GM12878 (cell line): Measurements from ENCODE around the gene YBEY.

Experiments
- CREM ChIP-seq: IDR thresholded peaks from 2 replicates; pipeline ENCODE4 v1.6.1; 2014; ENCODE audit warnings: antibody characterized with exemption, low read depth
- CTCF ChIP-seq, 3 experiments: IDR thresholded peaks in 2 of 3; conservative IDR thresholded peaks in 1 of 3; 2 replicates each; pipeline ENCODE4 v1.5.1; 2011; ENCODE audit warnings: low read depth in 3 of 3, low read length in 3 of 3, mild to moderate bottlenecking in 3 of 3, control low read depth in 2 of 3, moderate library complexity in 2 of 3, inconsistent platforms in 1 of 3, mixed read lengths in 1 of 3; ENCODE audit not compliant: control insufficient read depth in 2 of 3, insufficient read depth in 1 of 3; ENCODE audit errors: extremely low read depth in 1 of 3
- EZH2 ChIP-seq: IDR thresholded peaks from 2 replicates; pipeline ENCODE4 v1.6.1; 2012; ENCODE audit warnings: low read depth, mild to moderate bottlenecking, control low read depth, inconsistent platforms, low read length, borderline replicate concordance; ENCODE audit not compliant: control insufficient read depth
- HCFC1 ChIP-seq: fragments of 150-350 bp; IDR thresholded peaks from 2 replicates; pipeline ENCODE4 v1.6.1; 2014; ENCODE audit warnings: low read length
- IKZF1 ChIP-seq: fragments of 450-650 bp; conservative IDR thresholded peaks from 2 replicates; pipeline ENCODE4 v1.6.1; 2017; ENCODE audit warnings: antibody characterized with exemption, mild to moderate bottlenecking
- NR2C2 ChIP-seq: IDR thresholded peaks from 2 replicates; pipeline ENCODE4 v1.6.1; 2011; ENCODE audit warnings: borderline replicate concordance, low read depth; ENCODE audit not compliant: control insufficient read depth, insufficient read length
- POLR2A ChIP-seq: IDR thresholded peaks from 2 replicates; pipeline ENCODE4 v1.6.1; 2011; ENCODE audit warnings: low read depth, mild to moderate bottlenecking, low read length
- SMAD1 ChIP-seq: fragments of 450-650 bp; IDR thresholded peaks from 2 replicates; pipeline ENCODE4 v1.6.1; 2018; ENCODE audit warnings: mild to moderate bottlenecking, low read depth; ENCODE audit not compliant: partially characterized antibody
- SP1 ChIP-seq: IDR thresholded peaks from one replicate; pipeline ENCODE4 v1.6.1; 2011; ENCODE audit warnings: low read depth, low read length
- ZBTB33 ChIP-seq: fragments of 450-650 bp; IDR thresholded peaks from 2 replicates; pipeline ENCODE4 v1.6.1; 2017; ENCODE audit warnings: mild to moderate bottlenecking
- TF ChIP-seq, protein P1 (sequence below): IDR thresholded peaks from 2 replicates; pipeline ENCODE4 v1.6.1; 2011; ENCODE audit warnings: low read depth, low read length, improper control_type of control experiment, borderline replicate concordance
- TF ChIP-seq, protein P2 (sequence below): IDR thresholded peaks from 2 replicates; pipeline ENCODE4 v1.6.1; 2012; ENCODE audit warnings: mild to moderate bottlenecking, low read depth, low read length
- TF ChIP-seq, protein P3 (sequence below): IDR thresholded peaks from 2 replicates; pipeline ENCODE4 v1.6.1; 2012; ENCODE audit warnings: low read length, inconsistent platforms
- TF ChIP-seq, protein P4 (sequence below): fragments of 450-650 bp; IDR thresholded peaks from 2 replicates; pipeline ENCODE4 v1.6.1; 2016; ENCODE audit warnings: mild to moderate bottlenecking, moderate library complexity, borderline replicate concordance

- TF ChIP-seq SMAD1 (no peak), NR2C2 (no peak), CREM (no peak), SP1 (no peak), CTCF (IDR thresholded peaks at IDR 0.05 in 2 of 3, conservative IDR thresholded peaks at IDR 0.05 in 1 of 3; ENCODE audit: control insufficient read depth in 2 of 3, extremely low read depth in 1 of 3, insufficient read depth in 1 of 3, low read depth in 3 of 3, low read length in 3 of 3) (no peak), POLR2A (no peak), HCFC1 (no peak), EZH2 (no peak), ZBTB33 (no peak), IKZF1 (no peak)
- TF ChIP-seq, protein P1, sequence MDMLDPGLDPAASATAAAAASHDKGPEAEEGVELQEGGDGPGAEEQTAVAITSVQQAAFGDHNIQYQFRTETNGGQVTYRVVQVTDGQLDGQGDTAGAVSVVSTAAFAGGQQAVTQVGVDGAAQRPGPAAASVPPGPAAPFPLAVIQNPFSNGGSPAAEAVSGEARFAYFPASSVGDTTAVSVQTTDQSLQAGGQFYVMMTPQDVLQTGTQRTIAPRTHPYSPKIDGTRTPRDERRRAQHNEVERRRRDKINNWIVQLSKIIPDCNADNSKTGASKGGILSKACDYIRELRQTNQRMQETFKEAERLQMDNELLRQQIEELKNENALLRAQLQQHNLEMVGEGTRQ = no peak
- TF ChIP-seq, protein P2, sequence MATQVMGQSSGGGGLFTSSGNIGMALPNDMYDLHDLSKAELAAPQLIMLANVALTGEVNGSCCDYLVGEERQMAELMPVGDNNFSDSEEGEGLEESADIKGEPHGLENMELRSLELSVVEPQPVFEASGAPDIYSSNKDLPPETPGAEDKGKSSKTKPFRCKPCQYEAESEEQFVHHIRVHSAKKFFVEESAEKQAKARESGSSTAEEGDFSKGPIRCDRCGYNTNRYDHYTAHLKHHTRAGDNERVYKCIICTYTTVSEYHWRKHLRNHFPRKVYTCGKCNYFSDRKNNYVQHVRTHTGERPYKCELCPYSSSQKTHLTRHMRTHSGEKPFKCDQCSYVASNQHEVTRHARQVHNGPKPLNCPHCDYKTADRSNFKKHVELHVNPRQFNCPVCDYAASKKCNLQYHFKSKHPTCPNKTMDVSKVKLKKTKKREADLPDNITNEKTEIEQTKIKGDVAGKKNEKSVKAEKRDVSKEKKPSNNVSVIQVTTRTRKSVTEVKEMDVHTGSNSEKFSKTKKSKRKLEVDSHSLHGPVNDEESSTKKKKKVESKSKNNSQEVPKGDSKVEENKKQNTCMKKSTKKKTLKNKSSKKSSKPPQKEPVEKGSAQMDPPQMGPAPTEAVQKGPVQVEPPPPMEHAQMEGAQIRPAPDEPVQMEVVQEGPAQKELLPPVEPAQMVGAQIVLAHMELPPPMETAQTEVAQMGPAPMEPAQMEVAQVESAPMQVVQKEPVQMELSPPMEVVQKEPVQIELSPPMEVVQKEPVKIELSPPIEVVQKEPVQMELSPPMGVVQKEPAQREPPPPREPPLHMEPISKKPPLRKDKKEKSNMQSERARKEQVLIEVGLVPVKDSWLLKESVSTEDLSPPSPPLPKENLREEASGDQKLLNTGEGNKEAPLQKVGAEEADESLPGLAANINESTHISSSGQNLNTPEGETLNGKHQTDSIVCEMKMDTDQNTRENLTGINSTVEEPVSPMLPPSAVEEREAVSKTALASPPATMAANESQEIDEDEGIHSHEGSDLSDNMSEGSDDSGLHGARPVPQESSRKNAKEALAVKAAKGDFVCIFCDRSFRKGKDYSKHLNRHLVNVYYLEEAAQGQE = no peak
- TF ChIP-seq, protein P3, sequence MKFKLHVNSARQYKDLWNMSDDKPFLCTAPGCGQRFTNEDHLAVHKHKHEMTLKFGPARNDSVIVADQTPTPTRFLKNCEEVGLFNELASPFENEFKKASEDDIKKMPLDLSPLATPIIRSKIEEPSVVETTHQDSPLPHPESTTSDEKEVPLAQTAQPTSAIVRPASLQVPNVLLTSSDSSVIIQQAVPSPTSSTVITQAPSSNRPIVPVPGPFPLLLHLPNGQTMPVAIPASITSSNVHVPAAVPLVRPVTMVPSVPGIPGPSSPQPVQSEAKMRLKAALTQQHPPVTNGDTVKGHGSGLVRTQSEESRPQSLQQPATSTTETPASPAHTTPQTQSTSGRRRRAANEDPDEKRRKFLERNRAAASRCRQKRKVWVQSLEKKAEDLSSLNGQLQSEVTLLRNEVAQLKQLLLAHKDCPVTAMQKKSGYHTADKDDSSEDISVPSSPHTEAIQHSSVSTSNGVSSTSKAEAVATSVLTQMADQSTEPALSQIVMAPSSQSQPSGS = no peak
- TF ChIP-seq, protein P4, sequence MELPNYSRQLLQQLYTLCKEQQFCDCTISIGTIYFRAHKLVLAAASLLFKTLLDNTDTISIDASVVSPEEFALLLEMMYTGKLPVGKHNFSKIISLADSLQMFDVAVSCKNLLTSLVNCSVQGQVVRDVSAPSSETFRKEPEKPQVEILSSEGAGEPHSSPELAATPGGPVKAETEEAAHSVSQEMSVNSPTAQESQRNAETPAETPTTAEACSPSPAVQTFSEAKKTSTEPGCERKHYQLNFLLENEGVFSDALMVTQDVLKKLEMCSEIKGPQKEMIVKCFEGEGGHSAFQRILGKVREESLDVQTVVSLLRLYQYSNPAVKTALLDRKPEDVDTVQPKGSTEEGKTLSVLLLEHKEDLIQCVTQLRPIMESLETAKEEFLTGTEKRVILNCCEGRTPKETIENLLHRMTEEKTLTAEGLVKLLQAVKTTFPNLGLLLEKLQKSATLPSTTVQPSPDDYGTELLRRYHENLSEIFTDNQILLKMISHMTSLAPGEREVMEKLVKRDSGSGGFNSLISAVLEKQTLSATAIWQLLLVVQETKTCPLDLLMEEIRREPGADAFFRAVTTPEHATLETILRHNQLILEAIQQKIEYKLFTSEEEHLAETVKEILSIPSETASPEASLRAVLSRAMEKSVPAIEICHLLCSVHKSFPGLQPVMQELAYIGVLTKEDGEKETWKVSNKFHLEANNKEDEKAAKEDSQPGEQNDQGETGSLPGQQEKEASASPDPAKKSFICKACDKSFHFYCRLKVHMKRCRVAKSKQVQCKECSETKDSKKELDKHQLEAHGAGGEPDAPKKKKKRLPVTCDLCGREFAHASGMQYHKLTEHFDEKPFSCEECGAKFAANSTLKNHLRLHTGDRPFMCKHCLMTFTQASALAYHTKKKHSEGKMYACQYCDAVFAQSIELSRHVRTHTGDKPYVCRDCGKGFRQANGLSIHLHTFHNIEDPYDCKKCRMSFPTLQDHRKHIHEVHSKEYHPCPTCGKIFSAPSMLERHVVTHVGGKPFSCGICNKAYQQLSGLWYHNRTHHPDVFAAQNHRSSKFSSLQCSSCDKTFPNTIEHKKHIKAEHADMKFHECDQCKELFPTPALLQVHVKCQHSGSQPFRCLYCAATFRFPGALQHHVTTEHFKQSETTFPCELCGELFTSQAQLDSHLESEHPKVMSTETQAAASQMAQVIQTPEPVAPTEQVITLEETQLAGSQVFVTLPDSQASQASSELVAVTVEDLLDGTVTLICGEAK = peak; percentile 46; the same call in 1 of the 2 replicates
Measured at GRCh38 chr21:46274797-46275390, 11.2 kb upstream of the YBEY start.
